ENCODE data around the gene RPRD1A. TPM values are rescaled to one million over a fixed set of nuclear protein-coding genes. Genes with fewer than 3 reads are reported as not detected.

Gene RPRD1A
- total and polyA plus RNA-seq, 2 of the 4 experiments (the other 2 are of a cell fraction), result 23.3 to 27.2 TPM

- Histone ChIP-seq H2BK5ac (ENCODE audit: low read depth, low read length, poor library complexity, severe bottlenecking) (no peak overlapping the region), H3K56ac (ENCODE audit: extremely low read depth, insufficient read depth, low read length) (no peak overlapping the region), H3K18ac (ENCODE audit: low read depth, low read length) (no peak overlapping the region), H2BK20ac (ENCODE audit: low read depth, low read length) (no peak overlapping the region), H3K4me3 (ENCODE audit: insufficient read depth, low read depth, low read length) (no peak overlapping the region), H4K8ac (ENCODE audit: low read depth in 2 of 2, low read length in 2 of 2) (no peak overlapping the region), H3K4me2 (ENCODE audit: low read depth, low read length) (no peak overlapping the region), H4K20me1 (ENCODE audit: insufficient read depth, low read length) (no peaks in the 10 kb centered on the region), H3K4ac (ENCODE audit: low read depth, low read length) (no peak overlapping the region), H3K14ac (replicated peaks; ENCODE audit: low read depth, low read length) (no peak overlapping the region), H4K91ac (ENCODE audit: insufficient read depth, low read depth, low read length) (no peak overlapping the region), H3K23ac (ENCODE audit: low read depth, low read length) (no peak overlapping the region), H2BK120ac (ENCODE audit: low read depth, low read length) (no peak overlapping the region), H3K9me1 (ENCODE audit: insufficient read depth, low read length) (peaks cover 3% of the 10 kb centered on the region; the same call in 1 of the 2 replicates), H2AK5ac (ENCODE audit: low read depth, low read length) (no peak overlapping the region), H3K27ac (ENCODE audit: insufficient read depth, low read length) (no peak overlapping the region), H3K4me1 (ENCODE audit: control insufficient read depth, insufficient read depth, low read length) (peaks cover 2% of the 10 kb centered on the region; the same call in 1 of the 2 replicates), H3K9ac (ENCODE audit: low read depth, low read length) (no peak overlapping the region), H3K9me3 (ENCODE audit: control insufficient read depth, insufficient read depth, low read length) (no peaks in the 10 kb centered on the region), H4K5ac (ENCODE audit: low read depth, low read length) (no peak overlapping the region), H2AK9ac (replicated peaks; ENCODE audit: low read depth, low read length, poor library complexity) (no peak overlapping the region), H2BK15ac (ENCODE audit: low read depth, low read length) (no peak overlapping the region), H3K27me3 (ENCODE audit: control insufficient read depth, insufficient read depth, low read length) (no peaks in the 10 kb centered on the region), H3K36me3 (ENCODE audit: control insufficient read depth, insufficient read depth, low read length) (no peaks in the 10 kb centered on the region), H2AFZ (replicated peaks; ENCODE audit: low read length, poor library complexity) (no peak overlapping the region), H3K79me1 (ENCODE audit: low read depth in 1 of 2, low read length in 2 of 2) (no peaks in the 10 kb centered on the region)
- in situ Hi-C loops (cut with MboI; ENCODE audit: low sequenced_read_pairs) (no loop called here), intact Hi-C loops (cut with micrococcal nuclease) (no loop called here), dilution Hi-C loops (cut with HindIII; ENCODE audit: low sequenced_read_pairs, unreplicated experiment) (no loop called here)
- WGBS, 2 experiments (ENCODE audit: extremely low coverage in 2 of 2, insufficient read length in 1 of 2), result no CpG with 5 or more reads among the region's 2 CpGs
- BruUV-seq (replicated peaks), result no TSS peak
- ChIA-PET POLR2A (ENCODE audit: unreplicated experiment) (no interaction called here), CTCF (no interaction called here)
- TF ChIP-seq MAFK (IDR thresholded peaks at IDR 0.05; ENCODE audit: low read depth, low read length) (peak; percentile 96), NFE2L2 (IDR thresholded peaks at IDR 0.05; ENCODE audit: low read depth, low read length) (0 out of 2 replicates have a peak, but pooled peaks have one; percentile 30), USF2 (IDR thresholded peaks at IDR 0.05; ENCODE audit: low read depth, low read length) (no peak)
- DNase-seq (no peak), ATAC-seq (ENCODE audit: low read depth) (no peak)
Measured at GRCh38 chr18:36012891-36013290, 54.5 kb downstream of the RPRD1A start.

Data from IMR-90 (cell line).